ENCODE results near the gene TSPEAR.
A peak's percentile ranks its signal among the peaks of the same experiment; 100 is the strongest.

The TSPEAR gene

DNA sequence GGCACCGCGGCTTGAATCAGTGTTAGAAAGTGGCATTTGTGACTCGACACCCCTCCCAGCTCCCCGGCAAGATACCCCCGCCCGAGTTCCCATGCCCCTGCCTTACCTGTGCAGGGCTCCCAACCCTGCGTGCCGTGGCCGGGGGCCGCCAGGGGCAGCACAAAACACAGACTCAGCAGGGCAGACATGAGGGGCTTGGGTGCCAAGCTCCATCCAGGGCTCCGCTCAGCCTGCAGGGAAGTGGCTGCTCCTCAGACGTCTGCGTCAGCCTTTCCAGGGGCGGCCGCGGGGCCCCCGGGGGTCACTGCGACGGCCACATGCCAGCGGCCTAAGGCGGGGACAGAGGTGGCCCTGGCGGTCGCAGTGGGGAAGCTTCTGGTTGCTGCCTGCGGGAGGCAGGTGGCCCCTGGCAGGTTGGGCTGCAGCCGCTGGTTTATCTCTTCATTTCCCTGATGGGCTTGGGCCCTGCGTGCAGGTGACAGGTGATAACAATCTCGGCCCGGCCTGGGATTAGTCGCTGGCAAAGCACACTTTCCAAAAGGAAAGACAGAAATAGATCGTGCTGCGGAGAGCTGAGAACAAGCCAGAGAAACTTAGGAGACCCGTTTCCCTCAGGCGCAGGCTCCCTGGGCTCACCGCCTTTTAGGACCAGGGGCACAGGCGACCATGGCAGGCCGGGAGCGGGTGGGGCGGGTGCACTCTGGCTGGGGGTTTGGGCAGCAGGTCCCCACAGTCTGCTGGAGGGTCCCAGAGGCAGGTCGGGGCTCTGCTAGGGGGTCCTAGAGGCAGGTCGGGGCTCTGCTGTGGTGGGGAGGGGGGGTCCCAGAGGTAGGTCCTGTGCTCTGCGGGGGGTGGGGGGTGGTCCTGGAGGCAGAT, at the start of gene TSPEAR:
Gene TSPEAR (minus strand): TSS at position 246 of the 876 bp plus-strand sequence. CDS start 58 bp downstream, at position 188.
- no peak for DNase-seq (ENCODE audit: low spot score)

DNA sequence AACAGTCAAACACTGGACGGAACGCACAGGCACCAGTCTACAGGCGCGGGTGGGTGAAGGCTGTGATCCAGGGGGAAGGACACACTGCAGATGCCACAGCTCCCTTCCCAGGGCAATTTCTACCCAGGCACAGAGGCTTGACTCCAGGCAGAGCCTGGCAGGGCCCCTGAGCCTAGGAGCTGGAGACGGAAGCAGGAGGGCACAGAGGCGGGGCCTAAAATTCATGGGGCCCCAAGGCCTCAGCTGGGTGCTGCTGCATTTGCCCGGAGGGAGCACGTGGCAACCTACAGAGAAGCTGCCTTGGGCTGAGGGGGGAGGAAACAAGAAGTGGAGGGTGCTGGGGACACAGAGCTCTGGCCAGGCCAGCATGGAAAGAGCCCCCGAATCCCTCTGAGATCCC, 49.0 kb upstream of the TSPEAR start:
- DNase-seq (ENCODE audit: low spot score): no peak

DNA sequence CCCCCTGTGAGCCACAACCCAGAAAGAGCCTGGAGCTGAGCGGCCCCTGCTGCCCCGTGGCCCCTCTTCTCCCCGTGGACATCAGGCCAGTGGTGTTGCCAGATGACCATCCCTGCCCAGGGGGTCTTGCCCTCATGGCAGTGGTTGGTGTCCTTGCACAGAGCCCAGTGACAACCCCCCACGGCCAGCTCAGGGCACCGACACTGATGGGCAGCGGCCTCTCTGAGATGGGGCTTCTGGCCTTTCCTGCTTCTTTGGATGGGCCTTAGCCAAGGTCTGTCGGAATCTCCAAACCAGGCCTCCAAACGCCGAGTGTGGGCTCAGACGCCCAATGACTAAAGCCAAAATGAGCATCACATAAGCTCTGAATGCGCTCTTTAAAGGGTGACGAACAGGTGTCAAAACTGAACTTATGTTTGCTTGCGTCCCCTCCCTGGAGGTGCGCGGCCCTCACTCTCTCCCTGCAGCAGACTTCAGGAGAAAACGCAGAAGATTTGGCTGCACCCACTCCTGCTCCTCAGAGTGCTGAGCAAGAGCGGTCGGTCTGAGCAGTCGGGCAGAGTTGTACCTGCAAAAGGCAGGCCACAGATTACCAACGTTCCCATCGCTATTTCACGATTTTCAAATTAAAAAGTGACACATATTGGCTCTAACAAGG, 48.4 kb upstream of the TSPEAR start:
- no peak for DNase-seq (ENCODE audit: low spot score)

DNA sequence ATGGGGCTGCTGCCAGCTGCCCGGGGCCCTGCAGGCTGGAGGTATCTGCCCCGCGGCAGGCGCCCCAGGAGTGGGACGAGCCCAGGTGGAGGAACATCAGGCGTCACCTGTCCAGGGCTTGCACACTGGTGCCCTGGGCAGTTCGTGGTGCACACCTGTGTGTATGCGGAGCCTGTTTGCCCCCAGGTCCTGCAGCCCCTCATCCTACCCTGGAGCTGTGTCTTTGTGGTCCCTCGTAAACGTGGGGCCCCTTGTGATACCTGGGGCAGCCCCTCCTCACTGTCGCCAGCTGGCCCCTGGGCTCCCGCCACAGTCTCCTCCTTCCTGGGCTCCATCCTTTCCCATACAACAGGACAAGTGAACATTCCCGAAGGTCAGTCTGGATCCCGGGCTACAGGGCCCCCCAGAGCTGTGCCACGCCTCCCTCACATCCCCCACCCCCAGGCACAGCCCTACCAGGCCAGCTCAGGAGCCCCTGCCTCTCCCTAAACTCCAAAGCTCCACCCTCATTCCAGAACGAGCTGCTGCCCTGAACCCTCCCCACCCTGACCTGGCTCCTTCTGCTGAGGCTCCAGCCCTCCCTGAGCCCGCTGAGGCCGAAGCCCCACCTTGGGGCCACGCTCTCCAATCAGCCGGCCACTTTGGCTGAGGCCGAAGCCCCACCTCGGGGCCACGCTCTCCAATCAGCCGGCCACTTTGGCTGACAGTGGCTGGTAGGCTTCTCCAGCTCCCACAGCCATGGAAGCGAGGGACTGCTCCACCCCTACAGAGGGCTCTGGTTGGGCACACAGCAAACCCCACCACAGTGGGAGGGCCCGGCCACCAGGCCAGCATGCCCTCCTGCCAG, 47.6 kb upstream of the TSPEAR start:
- no peak for DNase-seq (ENCODE audit: low spot score)

DNA sequence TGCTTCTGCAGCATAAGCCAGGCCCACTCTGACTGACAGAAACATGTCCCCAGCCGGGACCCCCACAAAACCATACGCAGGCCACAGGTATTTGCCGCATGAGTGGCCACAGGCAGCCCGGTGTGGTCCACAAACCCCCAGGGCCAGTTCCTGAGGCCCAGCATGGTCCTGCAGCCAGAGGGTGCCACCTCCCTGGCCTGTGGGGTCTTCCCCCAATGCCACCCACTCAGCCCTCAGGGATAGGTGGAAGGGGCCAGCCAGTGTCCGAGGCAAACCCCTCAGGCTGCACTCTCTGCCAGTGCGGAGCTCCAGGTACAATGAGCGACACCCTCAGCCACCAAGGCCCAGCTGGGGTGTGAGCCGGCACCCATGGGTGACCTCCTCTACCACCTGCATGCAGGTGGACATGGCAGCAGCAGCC, 46.8 kb upstream of the TSPEAR start:
- DNase-seq (ENCODE audit: low spot score): no peak

DNA sequence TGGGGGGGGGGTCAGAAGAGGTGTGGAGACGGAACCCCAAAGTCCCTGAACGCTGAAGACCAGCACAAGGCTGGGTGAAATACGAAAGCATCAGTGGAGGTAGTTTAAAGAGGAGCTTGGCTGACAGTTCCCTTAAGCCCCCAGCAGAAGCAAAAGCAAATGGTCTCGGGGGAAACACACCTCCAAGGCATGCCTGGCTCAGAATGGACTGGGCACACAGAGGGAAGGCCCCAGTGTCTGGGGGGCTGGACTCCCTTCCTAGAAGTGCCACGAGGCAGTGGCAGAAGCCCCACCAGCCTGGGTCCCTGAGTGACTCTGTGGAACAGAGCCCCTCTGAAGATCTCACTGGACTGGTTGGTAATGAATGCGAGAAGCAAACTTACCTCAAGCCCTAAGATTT, 46.4 kb upstream of the TSPEAR start:
- no peak for DNase-seq (ENCODE audit: low spot score)

DNA sequence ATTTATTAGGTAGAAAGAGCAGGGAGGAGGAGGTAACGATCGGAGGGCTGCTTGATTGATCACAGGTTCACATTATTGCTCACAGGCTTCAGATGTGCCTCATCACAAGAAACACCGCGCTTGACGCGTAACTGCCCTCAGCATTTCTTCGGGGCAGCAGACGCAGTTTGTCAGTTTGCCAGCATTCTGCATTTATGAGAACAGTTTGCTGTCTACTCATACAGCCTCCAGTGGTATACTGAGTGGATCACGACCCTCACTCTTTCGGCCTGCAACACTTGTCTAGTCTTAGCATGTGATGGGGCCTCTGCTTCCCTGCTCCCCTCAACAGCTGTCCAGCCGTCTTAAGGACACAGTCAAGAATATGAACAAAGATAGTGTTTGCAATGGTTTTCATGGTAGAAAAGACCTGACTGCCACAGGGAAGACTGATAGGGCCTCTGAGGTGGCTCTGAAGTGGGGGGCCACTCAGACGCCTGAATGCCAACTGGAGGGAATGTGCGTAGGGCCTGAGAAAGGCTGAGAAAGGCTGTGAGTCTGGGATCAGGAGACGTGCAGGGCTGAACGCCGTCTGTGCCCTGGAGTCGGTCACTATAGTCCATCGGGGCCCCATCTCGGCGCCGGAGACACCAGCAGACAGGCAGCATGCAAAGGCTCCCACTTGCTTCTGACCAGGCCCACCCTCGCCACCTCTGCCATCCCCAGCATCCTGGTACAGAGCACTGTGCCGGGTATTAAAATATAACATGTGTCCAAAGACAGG, 45.2 kb upstream of the TSPEAR start:
- DNase-seq (ENCODE audit: low spot score): no peak

DNA sequence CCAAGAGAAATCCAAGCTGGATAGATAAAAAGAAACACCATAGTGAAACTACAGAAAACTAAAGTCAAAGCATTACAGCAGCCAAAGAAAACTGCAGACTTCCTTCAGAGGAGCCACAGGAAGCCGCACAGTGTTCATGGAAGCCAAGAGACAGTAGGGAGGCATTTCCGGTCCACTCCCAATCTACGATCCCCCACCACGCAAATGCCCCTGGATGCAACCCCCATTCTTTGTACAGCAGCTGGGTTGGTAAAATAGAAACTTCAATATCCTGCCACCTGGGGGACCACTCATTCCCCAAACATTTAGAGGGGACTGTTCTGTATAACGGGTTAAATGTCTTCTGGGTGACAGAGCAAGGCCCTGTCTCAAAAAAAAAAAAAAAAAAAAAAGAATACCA, 43.9 kb upstream of the TSPEAR start:
- DNase-seq (ENCODE audit: low spot score): no peak

DNA sequence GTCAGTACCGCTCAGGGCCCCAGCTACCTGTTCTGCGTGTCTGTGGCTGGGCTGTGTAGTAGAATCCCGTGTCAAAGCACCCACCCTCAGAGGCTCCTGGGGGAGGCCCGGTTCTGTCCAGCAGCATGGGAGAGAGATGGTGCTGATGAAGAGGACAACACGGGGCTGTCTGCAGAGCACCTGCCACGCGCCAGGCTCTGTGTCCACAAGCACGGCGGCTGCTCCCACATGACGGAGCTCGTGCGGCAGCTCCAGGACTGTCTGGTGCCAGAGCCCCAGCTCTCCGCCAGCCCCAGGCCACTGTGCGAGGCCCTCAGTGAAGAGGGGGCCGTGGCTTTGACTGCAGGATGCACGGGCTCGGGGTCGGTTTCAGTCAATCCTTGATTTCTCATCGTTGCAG, 42.0 kb upstream of the TSPEAR start:
- DNase-seq (ENCODE audit: low spot score): no peak

DNA sequence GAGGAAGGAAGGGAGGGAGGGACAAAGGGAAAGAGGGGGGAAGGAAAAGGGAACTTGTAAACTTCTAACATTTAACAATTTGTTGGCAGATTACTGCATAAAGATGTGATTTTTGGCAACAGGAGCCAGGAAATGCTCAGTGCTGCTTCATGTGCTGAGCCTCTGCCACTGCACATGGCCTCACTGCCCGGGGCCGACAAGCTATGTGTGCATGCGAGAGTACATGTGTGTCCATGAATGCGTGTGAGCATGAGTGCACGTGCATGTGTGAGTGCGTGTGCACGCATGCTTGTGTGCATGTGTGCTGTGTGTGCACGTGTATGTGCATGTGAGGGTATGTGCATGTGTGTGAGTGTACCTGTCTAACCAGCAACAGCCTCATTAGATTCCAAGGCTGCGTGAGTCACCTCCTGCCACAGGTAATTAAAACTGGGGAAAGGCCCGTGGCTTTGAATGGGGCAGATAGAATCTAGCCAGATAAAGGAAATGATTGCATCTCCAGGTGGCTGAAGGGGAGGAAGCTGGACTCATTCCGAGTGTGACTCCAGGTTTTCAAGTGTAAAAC, 41.4 kb upstream of the TSPEAR start:
- peak; percentile 74 for DNase-seq (ENCODE audit: low spot score)

DNA sequence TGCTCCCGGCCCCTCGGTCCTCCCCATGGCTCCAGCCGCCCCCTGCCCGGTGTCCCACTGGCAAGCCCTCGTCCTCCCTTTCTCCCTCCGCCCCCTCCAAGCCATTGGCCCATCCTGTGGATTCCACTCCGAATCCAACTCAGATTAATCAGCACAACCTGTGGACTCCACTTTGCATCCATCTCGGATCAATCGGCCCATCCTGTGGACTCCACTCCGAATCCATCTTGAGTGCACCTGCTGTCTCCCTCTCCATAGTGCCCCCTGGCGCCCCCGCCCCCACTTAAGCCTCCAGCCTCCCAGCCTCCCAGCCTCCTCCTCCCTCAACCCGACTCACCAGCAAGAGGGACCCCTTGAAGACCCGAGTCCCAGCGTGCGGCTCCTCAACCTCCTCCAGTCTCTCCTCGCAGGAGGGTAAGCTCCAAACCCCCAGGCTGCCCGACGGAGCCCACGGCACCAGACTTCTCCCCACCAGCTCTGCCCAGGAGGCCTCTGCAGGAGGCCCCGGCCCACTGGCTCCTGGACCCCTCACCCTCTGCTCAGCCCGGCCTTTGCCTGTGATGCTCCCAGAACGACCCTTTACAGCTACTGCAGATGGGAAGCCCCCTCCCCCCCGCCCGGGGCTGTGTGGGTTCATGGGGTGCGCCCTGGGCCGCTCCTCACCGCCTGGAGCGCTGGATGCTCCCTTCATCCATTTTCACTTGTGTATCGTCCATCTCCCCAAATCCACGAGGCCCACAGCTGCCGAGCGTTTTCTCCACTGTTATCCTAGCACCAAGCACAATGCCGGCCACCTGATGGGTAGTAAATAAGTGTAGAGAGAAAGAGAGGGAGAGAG, 40.6 kb upstream of the TSPEAR start:
- no peak for DNase-seq (ENCODE audit: low spot score)

DNA sequence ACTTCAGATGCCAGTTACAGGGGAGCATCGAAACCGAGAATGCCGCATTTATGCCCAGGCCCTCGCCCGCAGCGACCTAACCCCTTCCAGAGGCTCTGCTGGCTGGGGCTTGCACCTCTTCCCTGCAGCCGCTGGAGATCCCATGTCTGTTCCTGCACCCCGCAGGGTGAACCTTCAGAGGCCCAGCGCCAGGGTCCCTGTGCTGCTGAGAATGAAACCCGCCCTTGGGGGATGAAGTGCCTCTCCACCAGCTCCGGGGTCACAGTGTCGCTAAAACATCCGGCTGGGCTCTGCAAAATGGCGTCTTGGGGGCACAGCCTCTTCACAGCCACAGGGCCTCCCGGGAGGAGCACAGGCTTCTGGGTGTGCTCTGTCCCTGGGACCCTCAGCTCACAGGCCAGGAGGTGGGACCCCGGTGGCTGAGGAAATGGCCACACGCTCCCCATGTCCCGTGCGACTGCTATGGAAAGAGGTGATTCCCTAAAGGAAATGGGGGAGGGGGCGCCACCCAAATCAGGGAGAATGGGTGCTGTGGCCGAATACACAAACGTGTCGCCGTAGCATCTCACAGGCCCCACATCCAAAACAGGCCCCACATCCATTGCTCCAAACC, 39.9 kb upstream of the TSPEAR start:
- no peak for DNase-seq (ENCODE audit: low spot score)

DNA sequence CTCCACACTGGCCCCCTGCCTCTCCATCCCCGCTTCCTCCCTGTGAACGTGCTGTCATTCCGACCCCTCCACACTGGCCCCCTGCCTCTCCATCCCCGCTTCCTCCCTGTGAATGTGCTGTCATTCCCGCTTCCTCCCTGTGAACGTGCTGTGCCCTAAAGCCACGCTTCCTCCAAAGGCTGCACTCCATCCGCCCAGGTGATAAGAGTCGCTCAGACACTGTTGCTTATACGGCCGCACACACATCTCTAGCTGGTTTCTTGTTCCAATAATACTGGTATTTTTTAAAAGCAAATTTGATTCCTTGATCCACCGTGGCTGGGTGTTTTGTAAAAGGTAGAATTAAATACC, 39.3 kb upstream of the TSPEAR start:
- DNase-seq (ENCODE audit: low spot score): no peak

DNA sequence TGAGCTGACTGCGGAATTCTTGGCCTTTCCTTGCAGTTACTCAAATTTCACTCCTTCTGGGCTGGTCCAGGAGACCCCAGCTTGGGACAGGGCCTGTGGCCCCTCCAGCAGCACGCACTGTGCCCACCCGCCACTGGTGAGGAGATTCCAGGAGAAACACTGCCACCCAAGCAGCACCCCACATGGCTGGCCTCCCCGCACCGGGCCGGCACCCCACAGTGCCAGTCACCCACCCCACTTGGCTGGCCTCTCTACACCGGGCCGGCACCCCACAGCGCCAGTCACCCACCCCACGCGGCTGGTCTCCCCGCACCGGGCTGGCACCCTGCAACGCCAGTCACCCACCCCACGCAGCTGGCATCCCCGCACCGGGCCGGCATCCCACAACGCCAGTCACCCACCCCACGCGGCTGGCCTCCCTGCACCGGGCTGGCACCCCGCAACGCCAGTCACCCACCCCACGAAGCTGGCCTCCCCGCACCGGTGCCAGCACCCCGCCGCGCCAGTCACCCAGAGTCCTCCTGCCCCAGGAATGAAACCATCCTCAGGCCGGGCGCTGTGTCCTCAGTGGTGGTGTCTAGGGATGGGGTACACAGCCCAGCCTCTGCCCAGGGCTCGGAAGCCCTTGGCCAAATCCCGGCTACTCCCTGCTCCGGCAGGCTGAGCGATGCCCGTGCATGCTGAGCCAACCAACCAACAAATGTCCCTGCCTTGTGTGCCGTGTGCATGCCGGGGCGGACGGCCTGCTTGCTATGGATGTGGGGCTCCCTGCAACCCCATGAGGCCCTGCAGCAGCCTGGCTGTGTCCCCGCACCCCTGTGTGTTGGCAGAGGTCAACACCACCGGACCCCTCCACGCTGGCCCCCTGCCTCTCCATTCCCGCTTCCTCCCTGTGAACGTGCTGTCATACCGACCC, 38.6 kb upstream of the TSPEAR start:
- no peak for DNase-seq (ENCODE audit: low spot score)

DNA sequence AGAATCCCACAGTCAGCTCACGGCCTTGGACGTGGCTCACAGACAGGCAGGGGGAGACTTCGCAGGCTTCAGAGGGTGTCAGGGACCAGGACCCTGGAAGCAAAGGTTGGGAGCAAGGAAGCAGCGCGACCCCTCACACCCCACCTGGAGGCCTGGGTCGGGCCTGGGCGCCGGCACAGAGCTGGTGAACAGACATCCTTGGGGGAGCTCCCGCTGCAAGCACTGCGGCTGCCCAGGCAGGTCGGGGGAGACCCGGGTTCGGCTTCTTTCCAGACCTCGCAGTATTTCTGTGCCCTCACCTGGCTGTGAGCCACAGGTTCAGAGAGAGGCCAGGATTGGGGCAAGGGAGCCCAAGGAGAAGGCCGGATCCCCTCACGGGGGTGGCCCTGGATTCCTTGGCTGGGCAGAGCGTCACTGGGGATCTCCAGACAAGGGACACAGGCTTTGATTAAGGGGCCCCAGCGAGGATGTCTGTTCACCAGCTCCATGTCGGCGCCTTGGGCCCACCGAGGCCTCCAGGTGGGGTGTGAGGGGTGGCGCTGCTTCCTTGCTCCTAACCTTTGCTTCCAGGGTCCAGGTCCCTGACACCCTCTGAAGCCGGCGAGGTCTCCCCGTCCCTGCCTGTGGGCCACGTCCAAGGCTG, 37.9 kb upstream of the TSPEAR start:
- DNase-seq (ENCODE audit: low spot score): no peak

DNA sequence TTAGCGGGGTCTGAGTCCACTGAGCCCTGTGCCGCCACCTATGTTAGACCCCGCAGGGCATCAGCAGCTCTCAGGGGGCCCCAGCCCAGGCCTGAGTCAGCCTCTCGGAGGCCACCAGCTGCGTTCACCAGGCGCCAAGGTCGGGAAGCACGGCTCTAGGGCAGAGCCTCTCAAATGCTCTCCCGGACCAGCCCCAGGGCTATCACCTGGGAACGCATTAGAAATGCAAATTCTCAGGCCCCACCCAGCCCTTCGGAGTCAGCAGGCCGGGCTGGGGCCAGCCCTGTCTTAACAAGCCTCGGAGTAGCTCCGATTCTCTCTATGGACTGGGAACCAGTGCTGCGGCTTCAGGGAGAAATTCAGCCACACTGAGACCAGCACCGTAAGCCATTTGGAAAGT, 37.2 kb upstream of the TSPEAR start:
- DNase-seq (ENCODE audit: low spot score): no peak

DNA sequence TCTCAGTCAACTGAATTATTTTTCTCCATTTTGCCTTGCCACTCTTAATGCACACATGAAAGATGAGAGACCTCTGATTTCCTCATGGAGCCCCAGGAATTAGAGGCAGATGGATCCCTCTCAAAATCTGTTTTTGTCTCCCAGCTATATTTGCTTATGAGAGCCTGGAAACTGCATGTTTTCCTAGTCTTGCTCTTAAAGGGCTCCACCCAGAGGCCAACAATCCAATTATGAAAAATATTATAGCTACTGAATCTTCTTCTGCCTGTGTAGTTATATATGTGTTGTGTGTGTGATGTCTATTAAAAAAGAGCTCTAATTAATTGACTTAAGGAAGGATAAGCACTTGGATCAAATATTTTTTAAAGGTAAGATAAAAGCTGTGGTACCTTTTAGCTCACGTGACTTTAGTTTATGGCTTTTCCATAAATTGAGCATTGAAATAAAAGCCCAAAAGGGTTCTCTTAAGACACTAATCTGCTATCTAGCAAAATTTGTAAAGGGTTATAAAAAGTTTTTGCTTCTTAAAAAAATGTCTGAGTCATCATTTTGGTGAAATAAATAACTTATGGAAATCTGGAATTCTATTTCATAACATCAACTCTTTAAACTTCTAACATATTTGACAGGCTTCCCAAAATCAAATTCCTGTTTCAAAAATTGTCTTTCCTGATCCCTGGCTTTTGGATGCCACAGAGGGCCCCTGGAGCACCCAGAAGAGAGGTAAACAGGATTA, 31.2 kb upstream of the TSPEAR start:
- DNase-seq (ENCODE audit: low spot score): peak; percentile 4

DNA sequence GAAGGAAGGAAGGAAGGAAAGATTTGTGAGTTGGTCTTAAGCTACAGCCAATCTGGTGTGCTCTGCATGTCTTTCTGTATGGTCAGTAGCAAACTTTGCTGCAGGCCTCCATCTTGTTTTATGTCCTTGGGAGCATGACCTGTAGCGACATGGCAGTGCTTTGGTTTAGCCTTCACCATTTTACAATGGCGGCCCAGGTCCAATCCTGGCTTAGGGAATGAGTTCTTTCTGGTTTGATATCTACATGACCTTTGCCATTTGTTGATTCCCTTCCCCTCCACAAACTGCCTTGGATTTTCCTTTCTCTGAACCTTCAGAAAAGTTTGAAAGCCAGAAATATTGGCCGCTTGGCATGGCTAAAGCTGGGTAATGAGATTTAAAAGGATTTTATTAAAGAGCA, 30.5 kb upstream of the TSPEAR start:
- DNase-seq (ENCODE audit: low spot score): no peak
